AG04449 (cell line): Measurements from ENCODE around the gene OPTC.
A peak's percentile ranks its signal among the peaks of the same experiment; 100 is the strongest.

ENCODE experiments used
- CTCF ChIA-PET: fragments of 350-600 bp; formaldehyde crosslinking; extraction: SDS; loops from one replicate; lab custom pipeline; 2021; ENCODE audit warnings: antibody characterized with exemption; lab: Yijun Ruan, JAX
- POLR2A ChIA-PET: fragments of 400-600, 350-600 bp; formaldehyde crosslinking; extraction: SDS; loops from one replicate; lab custom pipeline; 2020; ENCODE audit warnings: antibody characterized with exemption, inconsistent platforms; lab: Yijun Ruan, JAX
- DNase-seq: peaks from one replicate; pipeline ENCODE4 v3.0.0-alpha.2; 2010; ENCODE audit warnings: low read depth, low spot score
- H3K4me3 ChIP-seq: 2 replicates; pipeline ENCODE4 v1.5.1; 2011; ENCODE audit warnings: low read depth, mild to moderate bottlenecking, control low read depth, low read length
- CTCF ChIP-seq: IDR thresholded peaks from one replicate; pipeline ENCODE4 v1.5.1; 2011; ENCODE audit warnings: mild to moderate bottlenecking, moderate library complexity, low read length, control low read depth, inconsistent platforms; ENCODE audit not compliant: insufficient read depth; ENCODE audit errors: missing control alignments

The OPTC gene

GRCh38 chr1:203504400-203505250 lies 10.7 kb downstream of the OPTC start:
- CTCF ChIA-PET = interaction anchor here (0.6 to 11.5 kb wide), 71 partner anchors 10 to 269 kb away, joined by 3 to 294 read pairs (median 4); partner anchors contain the start of genes ATP2B4, OPTC and PRELP
- no peak overlapping the region for H3K4me3 ChIP-seq
- TF ChIP-seq CTCF = peak; percentile 71
- POLR2A ChIA-PET = interaction anchor here (1.5 to 1.7 kb wide), 2 partner anchors 122 to 188 kb away, joined by 3 to 5 read pairs; partner anchors contain the start of gene ATP2B4
- no peak for DNase-seq

- ChIA-PET CTCF (interaction anchor here (0.6 to 11.5 kb wide), 39 partner anchors 9 to 238 kb away, joined by 3 to 294 read pairs (median 5); partner anchors contain the start of genes ATP2B4 and OPTC), POLR2A (interaction anchor here (1.5 kb wide), 1 partner anchor 121 kb away, joined by 3 read pairs; the partner anchor contains the start of gene ATP2B4)
- no peak for TF ChIP-seq CTCF
- no peak for DNase-seq
- no peak overlapping the region for H3K4me3 ChIP-seq
Observed at GRCh38 chr1:203505526-203506204, 11.7 kb downstream of the OPTC start.

GRCh38 chr1:203506858-203507626 lies 13.1 kb downstream of the OPTC start:
- POLR2A ChIA-PET = interaction anchor here (0.9 kb wide), 1 partner anchor 12 kb away, joined by 5 read pairs; no protein-coding TSS in a partner anchor
- no peak for TF ChIP-seq CTCF

GRCh38 chr1:203507759-203508158 lies 13.8 kb downstream of the OPTC start:
- ChIA-PET CTCF (interaction anchor here (0.8 to 11.5 kb wide), 24 partner anchors 9 to 238 kb away, joined by 3 to 294 read pairs (median 5); partner anchors contain the start of genes ATP2B4, FMOD and OPTC), POLR2A (interaction anchor here (0.7 kb wide), 1 partner anchor 51 kb away, joined by 3 read pairs; no protein-coding TSS in a partner anchor)
- TF ChIP-seq CTCF = no peak
- H3K4me3 ChIP-seq = no peak overlapping the region
- DNase-seq = no peak

More at GRCh38 chr1:203506858-203507626, 13.1 kb downstream of the OPTC start:
- no peak overlapping the region for H3K4me3 ChIP-seq
- no peak for DNase-seq
- CTCF ChIA-PET = interaction anchor here (0.8 to 11.5 kb wide), 20 partner anchors 8 to 237 kb away, joined by 3 to 294 read pairs (median 4); partner anchors contain the start of genes ATP2B4, FMOD and OPTC

GRCh38 chr1:203508463-203509073 lies 14.6 kb downstream of the OPTC start:
- no peak for DNase-seq
- ChIA-PET POLR2A (interaction anchor here (0.7 to 0.9 kb wide), 2 partner anchors 9 to 50 kb away, joined by 3 read pairs; no protein-coding TSS in a partner anchor), CTCF (interaction anchor here (1.0 to 11.5 kb wide), 16 partner anchors 10 to 201 kb away, joined by 3 to 294 read pairs (median 5); no protein-coding TSS in a partner anchor)
- no peak for TF ChIP-seq CTCF
- no peak overlapping the region for H3K4me3 ChIP-seq
